ENCODE data around the gene ITPRID1.
"Not testable (repeated sequence)": the region's sequence is repeated elsewhere in the genome, so short reads cannot be mapped to it uniquely, and the experiment has no call there.

ITPRID1 gene

GRCh38 chr7:31513790-31514189 lies at the start of gene ITPRID1:
ITPRID1 (plus strand) TSS chr7:31514090; CDS start chr7:31553025, 38,935 bp downstream.
- no peak for DNase-seq

GRCh38 chr7:31464601-31465000 lies 49.3 kb upstream of the ITPRID1 start:
- DNase-seq, result no peak

DNA sequence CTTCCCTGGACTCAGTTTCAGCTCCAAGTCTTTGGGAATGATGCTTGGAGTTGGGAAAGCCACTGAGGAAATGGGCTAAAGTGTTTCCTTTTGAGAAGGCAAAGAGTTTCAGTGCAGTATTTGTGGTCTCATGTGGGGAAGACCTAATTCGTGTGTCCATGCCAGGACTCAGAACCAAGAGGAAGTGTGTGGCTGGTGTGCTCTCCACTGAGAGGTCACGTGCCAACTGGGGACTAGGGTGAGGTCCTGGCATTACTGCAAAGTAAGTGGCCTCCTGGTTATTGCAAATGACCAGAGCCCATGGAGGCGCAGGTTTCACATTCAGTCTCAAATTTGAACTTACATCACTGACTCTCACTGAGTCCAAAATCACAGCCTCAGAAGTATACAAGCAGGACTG lies 48.6 kb upstream of the ITPRID1 start:
- DNase-seq, result no peak

- DNase-seq, result peak; percentile 4
Measured at GRCh38 chr7:31466036-31466435, 47.9 kb upstream of the ITPRID1 start.

- DNase-seq, result not testable (repeated sequence)
Measured at GRCh38 chr7:31470883-31471282, 43.0 kb upstream of the ITPRID1 start.

GRCh38 chr7:31475368-31475767 lies 38.5 kb upstream of the ITPRID1 start:
- DNase-seq, result no peak

- DNase-seq, result no peak
Measured at GRCh38 chr7:31476073-31476745, 37.7 kb upstream of the ITPRID1 start.

GRCh38 chr7:31476941-31477677 lies 36.8 kb upstream of the ITPRID1 start:
- no peak for DNase-seq

DNA sequence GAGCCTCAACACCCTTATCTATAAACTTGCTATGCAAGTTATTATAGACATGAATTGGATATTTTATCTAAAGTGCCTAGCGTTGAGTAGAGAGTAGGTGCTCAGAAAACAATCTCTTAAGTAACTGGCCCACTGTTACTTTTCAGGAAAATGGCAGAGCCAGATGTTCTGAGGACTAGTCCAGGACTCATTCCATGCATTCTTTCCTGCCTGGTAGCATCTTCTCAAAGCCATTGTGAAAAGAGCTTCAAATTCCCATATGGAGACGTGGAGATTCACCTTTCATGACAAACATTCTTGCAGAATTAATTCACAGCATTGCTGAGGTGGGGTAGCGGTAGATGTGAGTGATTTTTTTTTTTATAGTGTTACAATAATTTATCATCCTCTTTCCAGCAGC lies 35.9 kb upstream of the ITPRID1 start:
- DNase-seq, result no peak

- no peak for DNase-seq
Measured at GRCh38 chr7:31478721-31479120, 35.2 kb upstream of the ITPRID1 start.

GRCh38 chr7:31487071-31487470 lies 26.8 kb upstream of the ITPRID1 start:
- DNase-seq, result no peak

GRCh38 chr7:31487476-31487875 lies 26.4 kb upstream of the ITPRID1 start:
- no peak for DNase-seq

DNA sequence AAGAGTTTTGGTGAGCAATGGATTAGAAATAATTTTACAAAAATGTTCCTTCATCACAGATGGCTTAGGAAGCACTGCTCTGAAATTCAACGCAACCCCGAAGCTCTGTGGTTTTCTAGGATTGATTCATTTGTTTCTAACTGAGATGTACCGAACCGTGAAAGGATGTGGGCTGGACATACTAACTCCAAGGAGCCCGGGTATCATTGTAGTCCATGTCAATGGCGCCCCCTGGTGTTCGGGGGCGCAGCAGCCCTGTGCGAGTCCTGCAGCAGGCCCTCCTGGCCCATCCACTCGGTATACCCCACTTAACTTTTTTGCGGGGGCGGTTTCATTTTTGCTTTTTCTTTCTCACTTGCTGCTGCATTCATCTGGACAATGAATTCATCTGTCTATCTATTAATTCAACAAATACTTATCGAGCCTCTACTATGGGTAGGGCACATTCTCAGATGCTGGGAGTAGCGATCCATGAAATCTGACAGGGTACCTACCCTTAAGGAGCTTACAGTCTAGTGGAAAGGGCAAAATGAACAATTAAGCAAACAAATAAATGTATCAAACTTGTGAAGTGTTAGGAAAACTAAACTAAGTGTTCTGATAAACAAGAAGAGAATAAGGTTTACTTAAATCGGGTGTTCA lies 25.2 kb upstream of the ITPRID1 start:
- no peak for DNase-seq

DNA sequence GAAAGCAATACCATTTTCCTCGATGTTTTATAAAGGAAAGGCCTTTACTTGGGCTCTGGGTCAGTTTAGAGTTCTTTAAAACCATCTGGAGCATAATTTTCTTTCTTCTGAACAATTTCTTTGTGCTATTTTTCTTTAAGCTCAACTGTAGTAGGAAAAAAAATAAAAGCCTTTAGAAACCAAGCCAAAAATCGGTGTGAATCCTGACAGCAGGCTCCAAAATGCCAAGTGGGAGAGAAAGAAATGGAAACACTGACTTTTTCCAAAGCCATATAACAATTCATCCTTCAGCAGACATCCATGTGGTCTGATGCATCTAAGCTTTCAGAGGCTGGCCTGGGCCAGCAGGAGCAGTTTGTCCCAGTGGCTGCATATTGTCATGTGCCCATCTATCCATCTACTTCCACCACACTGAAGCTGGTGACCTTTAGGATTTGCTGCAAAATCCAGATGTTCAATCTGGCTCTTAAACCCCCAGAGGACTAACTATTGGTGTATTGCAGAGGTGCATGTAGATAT lies 23.0 kb upstream of the ITPRID1 start:
- no peak for DNase-seq

GRCh38 chr7:31492086-31492485 lies 21.8 kb upstream of the ITPRID1 start:
- no peak for DNase-seq

DNA sequence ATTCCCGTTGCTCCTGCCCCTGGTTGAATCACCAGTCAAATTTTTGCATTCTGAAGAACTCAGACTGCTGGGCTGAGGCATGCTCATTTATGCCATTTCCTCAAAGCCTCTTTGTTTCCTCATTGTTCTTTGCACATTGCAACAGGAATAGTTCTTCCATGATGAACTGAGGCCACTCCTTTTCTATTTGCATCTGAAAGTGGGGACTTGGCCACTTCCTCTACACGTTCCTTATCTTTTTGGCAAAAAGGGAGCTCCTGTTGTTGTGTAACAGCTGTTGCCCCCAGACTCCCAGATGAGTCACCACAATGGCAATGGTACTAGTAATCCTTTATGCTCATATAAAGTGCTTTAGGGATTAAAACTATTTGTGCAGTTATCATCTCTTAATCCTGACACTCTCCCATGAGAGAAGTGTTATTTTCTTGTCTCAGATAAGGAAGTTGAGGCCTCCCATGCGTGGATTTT lies 20.1 kb upstream of the ITPRID1 start:
- DNase-seq, result no peak

GRCh38 chr7:31494421-31494820 lies 19.5 kb upstream of the ITPRID1 start:
- DNase-seq, result no peak

- no peak for DNase-seq
Measured at GRCh38 chr7:31495653-31496052, 18.2 kb upstream of the ITPRID1 start.

- no peak for DNase-seq
Measured at GRCh38 chr7:31497516-31497915, 16.4 kb upstream of the ITPRID1 start.

DNA sequence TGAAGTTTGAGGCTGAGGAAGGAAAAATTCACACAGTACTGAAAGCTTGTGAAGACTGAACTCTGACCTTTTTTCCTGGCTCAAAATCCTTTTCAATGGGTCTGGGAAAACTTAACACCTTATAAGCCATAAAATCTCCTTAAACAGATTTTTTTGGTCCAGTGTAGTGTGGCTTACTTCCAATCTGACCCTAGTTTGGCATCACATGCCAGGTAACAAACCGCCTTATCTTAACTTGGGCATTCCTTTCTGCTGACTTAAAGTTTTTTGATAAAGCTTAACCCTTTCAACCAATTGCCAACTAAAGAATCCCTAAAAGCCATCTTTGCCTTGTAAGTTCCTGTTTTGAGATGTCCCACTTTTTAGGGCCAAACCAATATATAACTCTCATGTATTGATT lies 13.2 kb upstream of the ITPRID1 start:
- DNase-seq, result no peak

DNA sequence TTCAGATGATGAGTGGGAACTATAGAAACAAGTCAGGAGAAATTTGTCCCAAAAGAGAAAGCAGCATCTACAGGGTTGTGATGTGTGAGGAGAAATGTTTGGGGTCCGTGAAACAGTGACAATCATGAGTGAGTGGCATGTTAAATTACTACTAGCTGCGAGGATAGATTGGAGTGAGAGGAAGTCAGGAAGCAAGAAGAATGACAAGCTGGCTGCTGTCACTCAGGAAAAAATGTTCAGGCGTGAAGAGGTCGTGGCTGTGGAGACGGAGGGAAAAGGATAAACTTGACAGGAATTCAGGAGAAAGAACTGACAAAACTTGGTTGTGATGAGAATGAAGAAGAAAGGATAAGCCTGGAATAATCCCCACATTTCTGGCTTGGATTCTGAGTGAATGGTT lies 5.1 kb upstream of the ITPRID1 start:
- DNase-seq, result no peak

GRCh38 chr7:31512166-31512565 lies 1.7 kb upstream of the ITPRID1 start:
- DNase-seq, result no peak

GRCh38 chr7:31516680-31517502 lies 3.0 kb downstream of the ITPRID1 start:
- DNase-seq, result no peak
